Gastrocnemius medialis (tissue), 4 donors: ENCODE measurements around the gene TATDN3. TPM values are rescaled to one million over a fixed set of nuclear protein-coding genes. Genes with fewer than 3 reads are reported as not detected.
"Not testable (repeated sequence)": the region's sequence is repeated elsewhere in the genome, so short reads cannot be mapped to it uniquely, and the experiment has no call there.

Experiments used
- ATAC-seq, 2 donors: fragments of 150-250 bp; one replicate each; pipeline ENCODE4 v1.9.1; 2016
- DNase-seq, 2 donors: peaks; one replicate each; pipeline ENCODE4 v3.0.0-alpha.2; 2019
- H3K27ac ChIP-seq, 4 donors: fragments of 200-600 bp; sonication (generic); 1 replicate in 1 of 4; 2 replicates in 3 of 4; pipeline ENCODE4 v1.5.1; 2016 to 2018; ENCODE audit warnings: mild to moderate bottlenecking in 2 of 4, moderate library complexity in 1 of 4
- H3K27me3 ChIP-seq, 3 donors: fragments of 200-600 bp; sonication (generic) in 2 of 3; 1 replicate in 1 of 3; 2 replicates in 2 of 3; pipeline versions ENCODE4 v1.5.1 to v1.6.0; 2016 to 2019; ENCODE audit warnings: mild to moderate bottlenecking in 1 of 3, moderate library complexity in 1 of 3
- H3K36me3 ChIP-seq, 2 donors: fragments of 200-600 bp; sonication (generic) in 1 of 2; one replicate each; pipeline ENCODE4 v1.5.1; 2017 to 2018
- H3K4me1 ChIP-seq, 2 donors: fragments of 200-600 bp; sonication (generic) in 1 of 2; one replicate each; pipeline ENCODE4 v1.5.1; 2016 to 2017; ENCODE audit warnings: mild to moderate bottlenecking in 2 of 2
- H3K4me3 ChIP-seq, 4 donors: fragments of 200-600 bp; sonication (generic) in 3 of 4; 1 replicate in 1 of 4; 2 replicates in 3 of 4; pipeline ENCODE4 v1.5.1; 2016 to 2019; ENCODE audit warnings: mild to moderate bottlenecking in 2 of 4
- H3K9me3 ChIP-seq, 3 donors: fragments of 200-600 bp; sonication (generic) in 2 of 3; 1 replicate in 1 of 3; 2 replicates in 2 of 3; pipeline ENCODE4 v1.5.1; 2016 to 2019
- CTCF ChIP-seq, 5 experiments: fragments of 450-650 bp in 3 of 5; fragments of 200-600 bp in 2 of 5; sonication (generic) in 2 of 5; IDR thresholded peaks in 4 of 5; conservative IDR thresholded peaks in 1 of 5; 1 replicate in 4 of 5; 2 replicates in 1 of 5; pipeline ENCODE4 v1.5.1; 2016 to 2019; ENCODE audit warnings: antibody characterized with exemption in 5 of 5, mild to moderate bottlenecking in 3 of 5, moderate library complexity in 3 of 5
- POLR2A ChIP-seq, 2 donors: fragments of 450-650 bp; IDR thresholded peaks; one replicate each; pipeline ENCODE4 v1.6.1; 2017; ENCODE audit warnings: antibody characterized with exemption in 2 of 2, mild to moderate bottlenecking in 2 of 2, moderate library complexity in 2 of 2
- in situ Hi-C, 4 donors: fragments of 200-750 bp; cut with MboI; loops; one replicate each; pipeline versions ENCODE4 v1.15.0 to v1.8.0; 2017; ENCODE audit warnings: low sequenced_read_pairs in 4 of 4
- intact Hi-C: fragments of 100-400 bp; cut with DNase I; formaldehyde crosslinking; loops from one replicate; pipeline ENCODE4 v1.15.1; 2023; ENCODE audit warnings: low total_unique reads
- total RNA-seq, 4 donors: library from RNA; depleted of rRNA; stranded (reverse); fragments of >200 nt; gene quantifications; one replicate each; pipeline versions ENCODE4 v1.1.0 to v1.2.3, GENCODE V29; 2016

The TATDN3 gene
- total RNA-seq, 4 donors from 2014 or later = 19.5 to 27.3 (median 25.6) TPM

GRCh38 chr1:212857992-212858460 lies 66.3 kb downstream of the TATDN3 start, which contains the start of gene FLVCR1:
TSS of gene FLVCR1 (plus strand) at chr1:212858275. CDS start at chr1:212858453, 178 bp downstream.
- peak; percentile 94 for DNase-seq
- Histone ChIP-seq H3K27ac (peak within 1 kb of the TSS; percentile 84 to 87 (median 86)), H3K27me3 (no peaks in the 10 kb centered on the region), H3K4me3 (peak within 1 kb of the TSS; percentile 86 to 98 (median 96)), H3K36me3 (no peaks in the 10 kb centered on the region), H3K4me1 (peaks cover 7 to 14% of the 10 kb centered on the region in 2 donors), H3K9me3 (no peaks in the 10 kb centered on the region)
- in situ Hi-C loops = no loop called here
- peak; percentile 97 to 98 for ATAC-seq
- intact Hi-C loops = loop anchor here (5.0 kb wide), 3 partner anchors 66 to 154 kb away; partner anchors contain the start of genes NSL1 and TATDN3
- peak; percentile 59 to 75 for TF ChIP-seq POLR2A (IDR thresholded peaks at IDR 0.05)
- no peak for TF ChIP-seq CTCF (IDR thresholded peaks at IDR 0.05 in 4 of 5, conservative IDR thresholded peaks at IDR 0.05 in 1 of 5)

- Histone ChIP-seq H3K4me3 (peak overlapping the region; percentile 86 to 98 (median 96)), H3K27me3 (no peaks in the 10 kb centered on the region), H3K36me3 (no peaks in the 10 kb centered on the region), H3K27ac (peak overlapping the region; percentile 84 to 87 (median 86)), H3K9me3 (no peaks in the 10 kb centered on the region), H3K4me1 (peaks cover 7 to 14% of the 10 kb centered on the region in 2 donors)
- DNase-seq = peak in 1 of 2 donors; percentile 15
- intact Hi-C loops (loop anchor here (5.0 kb wide), 3 partner anchors 66 to 154 kb away; partner anchors contain the start of genes NSL1 and TATDN3), in situ Hi-C loops (no loop called here)
- no peak for TF ChIP-seq CTCF (IDR thresholded peaks at IDR 0.05 in 4 of 5, conservative IDR thresholded peaks at IDR 0.05 in 1 of 5)
- no peak for TF ChIP-seq POLR2A (IDR thresholded peaks at IDR 0.05)
- peak; percentile 37 to 48 for ATAC-seq
Measured at GRCh38 chr1:212858461-212859265, 67.0 kb downstream of the TATDN3 start.

- in situ Hi-C loops (no loop called here), intact Hi-C loops (no loop called here)
- Histone ChIP-seq H3K9me3 (no peaks in the 10 kb centered on the region), H3K27ac (no peak overlapping the region), H3K4me1 (peaks cover 7 to 14% of the 10 kb centered on the region in 2 donors), H3K27me3 (no peaks in the 10 kb centered on the region), H3K36me3 (no peaks in the 10 kb centered on the region), H3K4me3 (no peak overlapping the region)
- ATAC-seq = no peak
- TF ChIP-seq CTCF (IDR thresholded peaks at IDR 0.05 in 4 of 5, conservative IDR thresholded peaks at IDR 0.05 in 1 of 5) (no peak), POLR2A (IDR thresholded peaks at IDR 0.05) (no peak)
- no peak for DNase-seq
Measured at GRCh38 chr1:212860713-212861581, 69.3 kb downstream of the TATDN3 start.

- DNase-seq (no peak), ATAC-seq (no peak)
- Histone ChIP-seq H3K4me1 (peaks cover 7 to 14% of the 10 kb centered on the region in 2 donors), H3K4me3 (no peak overlapping the region), H3K27ac (no peak overlapping the region), H3K9me3 (no peaks in the 10 kb centered on the region), H3K27me3 (no peaks in the 10 kb centered on the region), H3K36me3 (peaks cover 0 to 4% of the 10 kb centered on the region in 2 donors)
- intact Hi-C loops = no loop called here
- in situ Hi-C loops = no loop called here
- TF ChIP-seq POLR2A (IDR thresholded peaks at IDR 0.05) (no peak), CTCF (IDR thresholded peaks at IDR 0.05 in 4 of 5, conservative IDR thresholded peaks at IDR 0.05 in 1 of 5) (no peak)
Measured at GRCh38 chr1:212862111-212862690, 70.5 kb downstream of the TATDN3 start.

GRCh38 chr1:212863345-212863744 lies 71.7 kb downstream of the TATDN3 start:
- peaks cover 7 to 14% of the 10 kb centered on the region in 2 donors for H3K4me1 ChIP-seq
- ATAC-seq, H3K4me3 ChIP-seq, H3K27me3 ChIP-seq, in situ Hi-C loops, H3K27ac ChIP-seq, intact Hi-C loops, DNase-seq, H3K36me3 ChIP-seq, H3K9me3 ChIP-seq: not testable (repeated sequence)
